ENCODE measurements around the gene CXXC5.
A peak's percentile ranks its signal among the peaks of the same experiment; 100 is the strongest.

CXXC5 gene

DNA sequence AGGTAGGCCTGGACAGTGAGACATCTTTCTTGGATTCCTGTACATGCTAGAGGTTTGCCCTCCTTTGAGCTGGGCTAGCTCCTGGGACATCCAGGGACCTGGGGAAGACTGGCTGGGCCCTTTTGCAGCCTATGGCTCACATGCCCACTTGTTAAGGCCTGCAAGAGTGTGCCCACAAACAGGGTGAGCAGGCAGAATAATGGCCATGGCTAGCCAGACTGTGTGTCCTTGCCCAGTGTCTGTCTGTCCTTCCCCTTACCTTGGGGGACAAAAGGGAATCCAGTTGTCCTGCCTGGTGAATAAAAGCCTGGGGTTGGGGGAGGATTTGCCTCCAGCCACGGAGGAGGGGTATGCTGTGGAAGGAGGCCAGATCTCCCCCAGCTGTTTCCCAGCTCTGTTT lies 13.0 kb upstream of the CXXC5 start:
- Histone ChIP-seq H3K9me3 (ENCODE audit: control insufficient read depth, insufficient read depth, low read length) (no peaks in the 10 kb centered on the region), H3K9ac (ENCODE audit: low read depth, low read length) (no peak overlapping the region), H3K4me1 (ENCODE audit: insufficient read depth, low read length) (peaks cover 35% of the 10 kb centered on the region), H3K36me3 (ENCODE audit: insufficient read depth, low read length) (no peaks in the 10 kb centered on the region)

DNA sequence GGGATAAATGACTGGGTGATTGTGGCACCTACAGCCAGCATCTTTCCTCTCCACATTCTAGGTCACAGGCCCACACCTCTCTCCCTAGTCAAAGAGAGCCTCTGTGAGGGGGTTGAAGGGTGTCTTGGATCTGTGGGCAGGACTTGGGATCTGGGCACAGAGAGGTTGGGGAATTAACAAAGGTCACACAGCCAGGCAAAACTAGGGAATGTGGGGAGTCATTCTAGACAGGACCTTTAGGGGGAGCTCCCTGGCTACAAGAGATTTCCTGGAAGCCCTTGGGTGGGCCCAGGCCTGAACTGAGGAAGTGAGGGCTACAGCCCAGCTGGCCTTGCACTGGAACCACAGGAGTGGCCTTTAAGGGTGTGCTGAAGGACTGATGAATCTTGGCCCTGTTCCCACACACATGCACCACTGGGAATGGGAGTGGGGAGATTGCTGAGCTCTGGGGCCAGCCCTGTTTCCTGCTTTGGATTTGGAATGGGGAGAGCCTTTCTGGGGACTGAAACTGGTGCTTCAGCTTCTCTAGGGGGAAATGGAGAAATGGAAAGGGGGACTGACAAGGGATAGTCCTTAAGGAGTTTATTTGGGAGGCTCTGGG lies 12.4 kb upstream of the CXXC5 start:
- H3K9me3 ChIP-seq (ENCODE audit: control insufficient read depth, insufficient read depth, low read length) = no peaks in the 10 kb centered on the region
- no peak overlapping the region for H3K9ac ChIP-seq (ENCODE audit: low read depth, low read length)
- H3K4me1 ChIP-seq (ENCODE audit: insufficient read depth, low read length) = peaks cover 38% of the 10 kb centered on the region
- H3K36me3 ChIP-seq (ENCODE audit: insufficient read depth, low read length) = no peaks in the 10 kb centered on the region

DNA sequence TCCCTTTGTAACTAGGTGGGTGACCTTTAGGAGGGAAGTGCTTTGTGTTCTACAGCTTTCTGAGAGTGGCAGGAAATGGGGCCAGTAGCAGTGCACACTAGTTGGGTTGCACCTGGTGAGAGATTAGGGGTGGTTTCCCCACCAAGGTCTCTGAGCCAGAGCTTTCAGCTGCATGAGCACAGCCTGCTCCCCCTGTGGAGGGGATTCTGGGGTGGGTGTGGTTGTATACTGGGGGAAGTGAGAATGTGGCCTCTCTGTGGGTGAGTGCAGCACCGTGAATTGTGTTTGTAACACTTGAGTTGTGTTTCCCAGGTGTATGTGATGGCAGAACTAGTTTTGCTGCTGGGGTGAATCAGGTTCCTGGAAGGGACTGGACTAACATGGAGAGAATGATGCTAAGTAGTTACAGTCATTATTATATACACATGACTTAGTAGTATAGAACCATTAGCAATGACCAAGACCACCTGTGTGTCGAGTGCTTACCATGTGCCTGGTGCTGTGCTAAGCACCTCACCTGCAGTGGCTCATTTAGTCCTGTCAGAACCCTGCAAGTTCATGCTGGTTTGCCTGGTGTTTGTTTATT lies 11.8 kb upstream of the CXXC5 start:
- Histone ChIP-seq H3K4me1 (ENCODE audit: insufficient read depth, low read length) (peaks cover 44% of the 10 kb centered on the region), H3K9ac (ENCODE audit: low read depth, low read length) (no peak overlapping the region), H3K36me3 (ENCODE audit: insufficient read depth, low read length) (no peaks in the 10 kb centered on the region)

DNA sequence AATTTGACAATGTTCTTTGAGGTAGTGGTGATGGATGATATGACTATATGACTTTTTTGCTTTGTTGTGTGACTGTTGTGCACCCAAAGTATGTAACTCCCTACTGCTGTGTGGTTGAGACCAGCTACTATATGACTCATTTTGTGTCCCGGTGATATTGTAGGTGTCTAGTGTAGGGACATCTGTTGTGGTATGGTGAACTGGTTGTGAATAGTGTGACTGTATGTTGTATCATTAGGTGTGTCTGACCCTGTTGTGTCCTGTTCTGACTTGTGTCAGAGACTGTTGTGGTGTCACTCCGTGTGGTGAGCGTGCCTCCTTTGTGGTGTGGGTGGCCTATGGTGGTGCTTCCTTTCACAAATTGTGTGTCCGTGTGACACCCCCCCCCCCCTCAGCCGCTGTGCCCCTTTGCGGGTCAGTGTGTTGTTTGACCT lies 11.2 kb upstream of the CXXC5 start:
- peak overlapping the region; percentile 26; the same call in 1 of the 2 replicates for H3K9ac ChIP-seq (ENCODE audit: low read depth, low read length)
- H3K9me3 ChIP-seq (ENCODE audit: control insufficient read depth, insufficient read depth, low read length) = no peaks in the 10 kb centered on the region
- no peaks in the 10 kb centered on the region for H3K36me3 ChIP-seq (ENCODE audit: insufficient read depth, low read length)
- peaks cover 49% of the 10 kb centered on the region for H3K4me1 ChIP-seq (ENCODE audit: insufficient read depth, low read length)

More for the DNA sequence above, 11.8 kb upstream of the CXXC5 start:
- H3K9me3 ChIP-seq (ENCODE audit: control insufficient read depth, insufficient read depth, low read length) = no peaks in the 10 kb centered on the region

DNA sequence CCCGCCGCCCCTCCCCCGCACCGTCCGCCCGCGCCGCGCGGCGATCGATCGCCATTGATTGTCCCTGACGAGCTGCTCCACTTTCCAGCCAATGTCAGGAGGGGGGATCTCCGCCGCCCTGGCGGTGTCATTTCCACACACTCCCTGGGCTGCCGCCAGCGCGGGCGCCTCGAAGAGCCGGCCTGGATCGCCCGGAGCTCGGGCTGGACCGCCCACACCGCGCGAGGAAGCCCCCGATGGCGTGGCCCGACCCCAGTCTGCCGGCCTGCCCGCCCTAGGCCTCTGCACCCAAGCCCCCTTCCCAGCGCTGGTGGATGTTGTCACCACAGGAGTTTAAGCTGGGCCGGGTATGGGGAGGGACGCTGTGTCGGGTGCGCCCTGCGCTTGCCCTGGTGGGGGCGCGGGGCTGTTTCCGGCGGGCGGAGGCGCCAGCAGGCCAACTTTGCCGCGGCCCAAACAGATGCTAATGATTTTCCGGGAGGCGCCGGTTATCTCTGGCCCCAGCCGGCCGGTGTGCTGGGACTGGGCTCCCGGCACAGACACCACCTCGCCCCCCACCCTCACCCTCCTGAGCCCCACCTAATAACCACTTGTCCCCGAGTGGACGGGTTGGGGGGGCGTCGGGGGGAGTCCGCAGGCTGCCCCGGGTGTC lies 10.6 kb upstream of the CXXC5 start:
- no peaks in the 10 kb centered on the region for H3K9me3 ChIP-seq (ENCODE audit: control insufficient read depth, insufficient read depth, low read length)
- peak overlapping the region; percentile 45 for H3K9ac ChIP-seq (ENCODE audit: low read depth, low read length)
- H3K36me3 ChIP-seq (ENCODE audit: insufficient read depth, low read length) = no peaks in the 10 kb centered on the region
- H3K4me1 ChIP-seq (ENCODE audit: insufficient read depth, low read length) = peaks cover 51% of the 10 kb centered on the region

DNA sequence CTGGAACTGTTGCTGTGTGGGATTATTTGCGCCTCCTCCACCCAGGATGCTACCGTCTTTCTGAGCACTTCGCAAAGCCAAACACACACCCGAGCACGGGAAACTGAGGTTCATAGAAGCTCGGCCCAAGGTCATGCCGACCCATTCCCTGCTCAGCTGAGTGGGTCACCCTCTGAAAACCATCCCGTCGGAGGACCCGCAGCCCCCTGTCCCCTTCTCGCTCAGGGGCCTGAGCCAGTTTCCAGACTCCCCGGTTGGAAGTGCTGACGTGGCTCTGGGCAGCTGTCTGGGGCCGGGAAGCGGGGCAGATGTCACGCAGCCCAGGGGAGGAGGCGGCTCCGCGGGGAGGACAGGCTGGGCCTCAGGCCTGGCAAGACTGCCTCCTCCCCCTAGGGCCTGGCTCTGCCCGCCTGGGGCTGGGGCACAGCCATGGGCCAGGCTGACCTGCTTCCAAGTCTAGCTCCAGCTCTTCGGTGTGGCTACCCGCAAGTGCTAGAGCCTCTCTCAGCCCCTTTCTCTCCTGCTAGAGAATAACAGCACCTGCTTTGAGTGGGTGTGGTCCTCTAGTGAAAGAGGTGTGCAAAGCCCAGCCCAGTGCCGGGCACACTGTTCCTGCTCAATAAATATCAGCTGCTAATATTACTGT lies 9.9 kb upstream of the CXXC5 start:
- Histone ChIP-seq H3K4me1 (ENCODE audit: insufficient read depth, low read length) (peaks cover 58% of the 10 kb centered on the region), H3K36me3 (ENCODE audit: insufficient read depth, low read length) (no peaks in the 10 kb centered on the region), H3K9ac (ENCODE audit: low read depth, low read length) (peak overlapping the region; percentile 45)

DNA sequence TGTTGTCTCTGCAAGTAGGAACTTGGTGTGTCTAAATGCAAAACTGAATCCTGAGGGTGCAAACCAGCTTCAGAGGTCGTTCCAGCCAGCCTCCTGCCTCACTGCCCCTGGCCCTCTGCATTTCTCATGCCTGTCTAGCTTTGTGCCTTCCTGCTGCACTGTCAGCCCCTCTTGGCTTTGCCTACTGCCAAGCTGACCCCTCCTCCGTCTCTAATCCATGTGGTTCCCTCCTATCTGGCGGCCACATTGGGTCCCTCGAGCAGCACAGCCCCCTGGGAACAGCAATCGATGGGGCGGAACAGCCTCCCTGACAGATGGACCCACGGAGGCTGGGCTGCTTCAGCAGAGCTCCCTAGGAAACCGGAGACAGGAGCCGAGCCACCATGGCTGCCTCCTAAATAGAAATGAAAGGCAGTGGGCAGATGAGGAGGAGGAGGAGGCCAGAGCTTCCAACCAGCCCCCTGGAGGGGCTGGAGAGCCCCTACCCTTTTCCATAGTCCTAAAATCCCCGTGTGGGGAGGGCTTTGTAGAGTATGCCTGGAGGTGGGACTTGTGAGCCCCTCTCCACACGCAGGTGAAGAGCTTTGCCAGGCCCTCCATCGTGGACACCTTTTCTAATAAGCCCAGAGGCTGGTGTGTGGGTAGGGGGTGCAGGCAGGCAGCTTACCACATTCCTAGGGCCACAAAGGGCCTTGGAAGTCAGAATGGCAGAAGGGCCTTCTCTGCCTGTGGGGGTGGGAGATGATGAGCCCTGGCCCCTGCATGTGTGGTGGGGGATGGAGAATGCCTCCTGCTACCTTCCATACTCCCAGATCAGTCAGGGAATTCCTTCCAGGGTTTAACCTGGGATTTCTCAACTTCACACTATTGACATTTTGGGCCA lies 9.2 kb upstream of the CXXC5 start:
- Histone ChIP-seq H3K36me3 (ENCODE audit: insufficient read depth, low read length) (no peaks in the 10 kb centered on the region), H3K4me1 (ENCODE audit: insufficient read depth, low read length) (peaks cover 57% of the 10 kb centered on the region), H3K9ac (ENCODE audit: low read depth, low read length) (peak overlapping the region; percentile 45; the same call in 1 of the 2 replicates), H3K9me3 (ENCODE audit: control insufficient read depth, insufficient read depth, low read length) (no peaks in the 10 kb centered on the region)

More for the DNA sequence above, 9.9 kb upstream of the CXXC5 start:
- H3K9me3 ChIP-seq (ENCODE audit: control insufficient read depth, insufficient read depth, low read length) = no peaks in the 10 kb centered on the region

DNA sequence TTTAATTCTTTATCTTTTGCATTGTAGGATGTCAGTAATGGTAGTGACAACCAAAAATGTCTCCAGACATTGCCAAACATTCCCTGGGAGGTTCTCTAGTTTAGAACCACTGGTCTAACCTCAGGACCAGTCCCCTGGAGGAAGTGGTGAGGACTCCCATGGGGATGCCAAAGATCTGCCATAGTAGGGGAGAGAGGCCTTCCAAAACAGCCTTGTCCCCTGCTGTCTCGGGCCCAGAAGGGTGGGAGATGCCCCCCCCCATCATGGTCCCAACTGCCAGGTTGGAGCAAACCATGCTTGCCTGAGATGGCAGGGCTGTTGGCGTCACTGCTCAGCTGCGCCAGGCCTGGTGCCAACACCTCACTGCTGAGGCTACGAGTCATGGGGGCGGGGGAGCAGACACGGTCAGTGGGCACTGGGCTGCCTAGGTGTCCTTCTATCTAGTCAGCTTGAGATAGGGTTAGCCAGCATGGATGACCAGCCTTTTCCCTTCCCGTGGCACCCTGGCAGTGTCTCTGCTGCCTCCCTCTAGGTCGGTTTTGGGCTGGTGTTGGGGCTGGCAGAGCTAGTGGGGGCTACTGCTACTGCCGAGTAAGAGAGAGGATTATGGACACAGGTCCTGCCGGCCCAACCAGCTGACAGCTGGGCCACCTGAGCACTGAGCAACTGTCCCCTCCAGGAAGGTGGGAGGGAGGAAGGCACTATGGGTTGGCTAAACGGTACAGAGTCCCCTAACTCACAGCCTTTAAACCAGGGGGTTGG lies 8.3 kb upstream of the CXXC5 start:
- peaks cover 56% of the 10 kb centered on the region for H3K4me1 ChIP-seq (ENCODE audit: insufficient read depth, low read length)
- no peaks in the 10 kb centered on the region for H3K36me3 ChIP-seq (ENCODE audit: insufficient read depth, low read length)
- no peaks in the 10 kb centered on the region for H3K9me3 ChIP-seq (ENCODE audit: control insufficient read depth, insufficient read depth, low read length)
- no peak overlapping the region for H3K9ac ChIP-seq (ENCODE audit: low read depth, low read length)

DNA sequence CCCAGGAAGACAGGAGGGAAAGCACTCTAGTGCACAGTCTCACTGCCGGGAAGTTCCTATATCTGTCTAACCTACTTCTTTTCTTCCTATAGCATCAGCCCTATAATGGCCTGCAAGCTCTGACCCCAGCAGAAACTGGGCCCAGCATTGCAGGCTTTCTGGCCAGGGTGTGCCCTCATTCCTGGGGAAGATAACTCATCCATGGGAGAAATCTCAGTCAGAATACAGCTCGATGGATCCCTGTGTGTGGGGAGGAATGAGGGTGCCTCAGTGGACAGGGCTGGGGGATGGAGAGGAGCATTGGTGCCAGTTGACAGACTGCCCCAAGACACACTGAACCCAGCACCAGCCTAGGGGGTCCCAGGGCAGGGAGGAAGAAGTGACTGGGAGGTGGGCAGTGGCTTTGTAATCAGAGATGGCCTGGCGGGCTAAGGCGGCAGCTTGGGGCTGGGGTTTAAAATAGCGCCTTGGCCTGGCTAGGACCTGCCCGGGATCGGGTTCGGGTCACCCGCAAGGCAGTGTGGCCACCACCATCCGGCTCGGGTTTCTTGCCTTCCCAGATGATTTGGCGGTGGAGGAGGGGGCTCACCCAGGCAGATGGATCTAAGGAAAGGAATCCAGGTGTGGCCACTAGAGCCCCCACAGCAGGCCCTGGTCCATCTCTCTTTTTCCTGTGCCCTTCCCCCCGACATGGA lies 7.6 kb upstream of the CXXC5 start:
- Histone ChIP-seq H3K9me3 (ENCODE audit: control insufficient read depth, insufficient read depth, low read length) (no peaks in the 10 kb centered on the region), H3K9ac (ENCODE audit: low read depth, low read length) (no peak overlapping the region), H3K36me3 (ENCODE audit: insufficient read depth, low read length) (no peaks in the 10 kb centered on the region), H3K4me1 (ENCODE audit: insufficient read depth, low read length) (peaks cover 56% of the 10 kb centered on the region)

DNA sequence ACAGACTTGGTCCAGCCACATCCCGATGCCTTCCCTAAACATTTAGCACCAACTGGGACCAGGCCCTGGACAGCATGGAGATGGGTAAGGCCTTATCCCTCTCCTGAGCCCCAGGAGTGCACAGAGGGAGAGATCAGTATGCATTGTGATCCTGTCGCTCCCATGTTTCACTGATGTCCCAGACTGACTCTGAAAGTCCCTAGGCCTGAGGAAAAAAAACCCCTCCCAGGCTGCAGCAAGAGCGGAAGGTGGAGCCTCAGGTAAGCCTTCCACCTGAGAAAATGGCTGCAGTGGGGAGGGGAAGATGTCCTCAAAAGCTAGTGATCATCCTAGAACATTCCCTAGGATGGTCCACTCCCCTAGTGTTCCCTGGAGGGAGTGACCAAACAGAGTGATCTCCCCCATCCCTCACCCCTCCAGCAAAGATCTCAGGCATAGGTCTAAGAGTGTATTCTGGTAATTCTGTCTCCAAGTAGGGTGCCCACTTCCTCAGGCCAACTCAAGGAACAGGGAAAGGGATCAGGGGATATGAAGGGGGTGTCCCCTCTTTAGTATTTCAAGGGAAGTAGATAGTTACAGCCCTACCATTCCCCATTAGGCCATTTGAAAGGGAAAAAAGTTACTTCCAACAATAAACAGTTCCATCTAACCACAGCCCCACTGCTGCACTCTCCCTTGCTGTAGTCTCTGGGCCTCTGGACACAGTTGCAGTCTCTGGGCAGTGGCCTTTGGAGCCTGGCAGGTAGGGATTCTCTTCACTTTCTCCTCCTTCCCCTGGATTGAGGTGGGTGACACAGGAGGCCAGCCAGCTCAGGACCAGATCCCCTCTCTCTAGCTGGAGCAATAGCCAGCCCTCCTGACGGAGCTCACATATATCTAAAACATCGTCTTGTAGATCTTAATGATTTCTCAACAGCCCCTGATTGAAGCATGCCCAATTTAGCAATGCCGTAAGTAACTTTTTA lies 6.8 kb upstream of the CXXC5 start:
- H3K36me3 ChIP-seq (ENCODE audit: insufficient read depth, low read length) = no peaks in the 10 kb centered on the region
- no peaks in the 10 kb centered on the region for H3K9me3 ChIP-seq (ENCODE audit: control insufficient read depth, insufficient read depth, low read length)
- H3K4me1 ChIP-seq (ENCODE audit: insufficient read depth, low read length) = peaks cover 49% of the 10 kb centered on the region
- no peak overlapping the region for H3K9ac ChIP-seq (ENCODE audit: low read depth, low read length)

DNA sequence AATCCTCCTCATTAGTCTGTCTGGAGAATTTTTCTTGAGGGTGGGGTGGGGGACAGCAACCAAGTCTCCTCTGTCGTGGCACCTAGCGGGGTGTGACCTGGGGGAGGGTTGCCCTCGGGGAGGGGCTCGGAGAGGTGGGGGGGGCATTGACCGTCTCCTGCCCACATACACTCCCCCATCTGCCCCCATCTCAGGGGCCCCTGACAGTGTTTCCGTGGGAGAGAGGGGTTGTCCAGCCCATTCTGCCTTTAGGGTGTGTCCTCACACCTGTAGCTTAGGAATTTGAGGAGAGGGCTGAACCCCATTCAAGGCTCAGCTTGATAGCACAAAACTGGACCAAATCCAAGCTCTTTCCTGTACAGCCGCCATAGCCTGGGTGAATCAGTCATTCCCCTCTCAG lies 5.9 kb upstream of the CXXC5 start:
- Histone ChIP-seq H3K9ac (ENCODE audit: low read depth, low read length) (no peak overlapping the region), H3K9me3 (ENCODE audit: control insufficient read depth, insufficient read depth, low read length) (no peaks in the 10 kb centered on the region), H3K36me3 (ENCODE audit: insufficient read depth, low read length) (no peaks in the 10 kb centered on the region), H3K4me1 (ENCODE audit: insufficient read depth, low read length) (peaks cover 42% of the 10 kb centered on the region)

Data from ES-I3 (cell line).